ENCODE measurements around the gene CYS1.

The CYS1 gene

GRCh38 chr2:10059016-10059351 lies 21.2 kb downstream of the CYS1 start:
- in situ Hi-C loops (cut with HindIII; ENCODE audit: low sequenced_read_pairs) = no loop called here
- DNase-seq (ENCODE audit: low read depth, low spot score) = no peak
- no peak overlapping the region for H3K4me3 ChIP-seq (ENCODE audit: low read depth, low read length)
- no peak for TF ChIP-seq CTCF (IDR thresholded peaks at IDR 0.05; ENCODE audit: low read depth, low read length)

- no peak for TF ChIP-seq CTCF (IDR thresholded peaks at IDR 0.05; ENCODE audit: low read depth, low read length)
- H3K4me3 ChIP-seq (ENCODE audit: low read depth, low read length) = no peak overlapping the region
- DNase-seq (ENCODE audit: low read depth, low spot score) = no peak
These were observed 21.8 kb downstream of the CYS1 start for GRCh38 chr2:10058251-10059015.

GRCh38 chr2:10057231-10058107 lies 22.7 kb downstream of the CYS1 start:
- TF ChIP-seq CTCF (IDR thresholded peaks at IDR 0.05; ENCODE audit: low read depth, low read length) = no peak
- peak; percentile 68 for DNase-seq (ENCODE audit: low read depth, low spot score)
- no peak overlapping the region for H3K4me3 ChIP-seq (ENCODE audit: low read depth, low read length)
- in situ Hi-C loops (cut with HindIII; ENCODE audit: low sequenced_read_pairs) = no loop called here

More at GRCh38 chr2:10058251-10059015, 21.8 kb downstream of the CYS1 start:
- in situ Hi-C loops (cut with HindIII; ENCODE audit: low sequenced_read_pairs) = no loop called here

GRCh38 chr2:10056439-10056838 lies 23.8 kb downstream of the CYS1 start:
- TF ChIP-seq CTCF (IDR thresholded peaks at IDR 0.05; ENCODE audit: low read depth, low read length) = no peak
- no peak overlapping the region for H3K4me3 ChIP-seq (ENCODE audit: low read depth, low read length)
- in situ Hi-C loops (cut with HindIII; ENCODE audit: low sequenced_read_pairs) = no loop called here

DNA sequence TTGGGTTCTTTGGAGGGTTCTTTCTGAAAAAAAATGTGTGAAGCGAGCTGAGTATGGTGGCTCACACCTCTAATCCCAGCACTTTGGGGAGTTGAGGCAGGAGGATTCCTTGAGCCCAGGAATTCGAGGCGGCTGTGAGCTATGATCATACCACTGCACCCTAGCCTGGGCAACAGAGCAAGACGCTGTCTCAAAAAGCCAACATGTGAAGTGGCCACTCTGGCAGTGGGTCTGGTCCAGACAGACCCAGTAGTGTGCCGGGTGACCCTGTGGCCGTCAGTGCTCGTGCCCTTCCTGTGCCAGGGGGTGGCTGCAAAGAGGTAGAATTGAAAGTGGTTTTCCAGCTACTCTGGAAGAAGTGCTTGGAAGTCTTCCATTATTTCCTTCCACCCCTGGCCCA lies 25.2 kb downstream of the CYS1 start:
- DNase-seq (ENCODE audit: low read depth, low spot score) = no peak
- in situ Hi-C loops (cut with HindIII; ENCODE audit: low sequenced_read_pairs) = no loop called here
- H3K4me3 ChIP-seq (ENCODE audit: low read depth, low read length) = no peak overlapping the region
- no peak for TF ChIP-seq CTCF (IDR thresholded peaks at IDR 0.05; ENCODE audit: low read depth, low read length)

More at GRCh38 chr2:10056439-10056838, 23.8 kb downstream of the CYS1 start:
- no peak for DNase-seq (ENCODE audit: low read depth, low spot score)

GRCh38 chr2:10054424-10054823 lies 25.8 kb downstream of the CYS1 start:
- in situ Hi-C loops (cut with HindIII; ENCODE audit: low sequenced_read_pairs) = no loop called here
- no peak overlapping the region for H3K4me3 ChIP-seq (ENCODE audit: low read depth, low read length)
- no peak for DNase-seq (ENCODE audit: low read depth, low spot score)
- no peak for TF ChIP-seq CTCF (IDR thresholded peaks at IDR 0.05; ENCODE audit: low read depth, low read length)
